HG03175 (cell line): ENCODE measurements around the gene RAP1GAP2.
"Not testable (repeated sequence)": the region's sequence is repeated elsewhere in the genome, so short reads cannot be mapped to it uniquely, and the experiment has no call there.

Experiments
- ATAC-seq: cut with Tn5 transposase; IDR thresholded peaks from one replicate; pipeline ENCODE4 v1.9.1; 2021; ENCODE audit warnings: mild to moderate bottlenecking, moderate library complexity; ENCODE audit not compliant: unreplicated experiment

Gene RAP1GAP2

DNA sequence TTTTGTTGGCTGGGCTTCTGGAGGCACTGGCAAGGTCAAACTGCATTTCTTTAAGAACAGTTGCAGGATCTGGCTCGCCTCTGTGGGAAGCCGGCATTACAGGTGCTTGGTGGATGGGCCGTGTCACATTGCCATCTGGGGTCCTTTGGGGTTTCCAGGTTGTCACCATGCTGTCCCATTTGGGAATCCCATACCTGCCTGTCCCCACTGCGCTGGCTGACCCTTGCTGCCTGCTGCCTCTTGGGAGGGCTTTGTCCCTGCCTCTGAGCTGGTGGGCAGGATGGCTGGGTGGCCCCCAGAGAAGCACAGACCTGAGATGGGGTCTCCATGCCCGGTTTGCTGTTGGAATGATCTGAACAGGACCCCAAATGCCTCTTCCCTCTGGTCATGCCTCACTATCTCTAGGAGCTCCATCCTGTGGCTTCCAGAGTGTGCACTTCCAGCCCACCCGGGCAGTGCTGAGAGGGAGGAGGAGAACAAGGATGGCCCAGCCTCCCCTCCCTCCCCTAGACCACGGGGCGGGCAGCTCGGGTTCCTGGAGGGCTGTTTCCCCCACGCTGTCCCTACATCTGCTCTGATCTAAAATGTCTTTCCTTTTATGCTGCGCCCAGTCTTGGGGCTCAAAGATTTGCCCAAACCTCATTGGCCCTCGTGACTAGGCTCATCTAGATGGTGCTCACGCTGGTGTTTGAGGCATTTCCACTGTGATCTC lies 239.2 kb downstream of the RAP1GAP2 start:
- ATAC-seq, result no peak

DNA sequence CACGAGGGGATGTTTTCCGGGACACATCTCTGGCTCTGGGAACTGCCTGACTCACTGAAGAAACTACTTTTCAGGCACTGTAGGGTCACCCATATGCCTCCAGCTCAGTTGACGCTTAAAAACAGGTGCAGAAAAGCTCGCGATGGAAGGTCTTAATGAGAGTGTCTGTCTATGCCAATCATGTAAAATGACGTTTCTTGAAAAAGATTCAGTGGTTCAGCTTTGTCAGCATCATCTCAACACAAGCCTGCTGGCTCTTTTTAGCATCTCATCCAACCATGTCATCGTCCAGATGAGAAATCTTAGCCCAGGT lies 239.7 kb downstream of the RAP1GAP2 start:
- no peak for ATAC-seq

DNA sequence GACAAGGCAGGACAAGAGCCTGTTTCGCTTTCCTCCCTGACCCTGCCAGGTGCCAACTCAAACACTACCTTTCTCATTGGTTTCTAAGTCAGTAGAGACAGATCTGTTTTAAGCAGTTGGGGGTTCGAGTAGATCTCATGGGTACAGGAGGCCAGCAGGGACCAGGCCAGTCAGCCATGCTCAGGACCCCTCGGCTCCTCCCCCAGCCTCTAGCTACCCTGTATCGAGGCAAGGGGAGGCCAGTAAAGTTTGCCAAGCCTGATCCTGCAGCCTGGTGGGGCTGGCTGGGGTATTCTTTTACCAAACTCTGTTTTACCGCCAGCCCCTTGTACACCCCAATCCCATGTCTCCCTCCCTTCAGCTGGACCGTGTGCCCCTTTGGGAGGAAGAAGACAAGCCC lies 240.6 kb downstream of the RAP1GAP2 start:
- ATAC-seq, result no peak

DNA sequence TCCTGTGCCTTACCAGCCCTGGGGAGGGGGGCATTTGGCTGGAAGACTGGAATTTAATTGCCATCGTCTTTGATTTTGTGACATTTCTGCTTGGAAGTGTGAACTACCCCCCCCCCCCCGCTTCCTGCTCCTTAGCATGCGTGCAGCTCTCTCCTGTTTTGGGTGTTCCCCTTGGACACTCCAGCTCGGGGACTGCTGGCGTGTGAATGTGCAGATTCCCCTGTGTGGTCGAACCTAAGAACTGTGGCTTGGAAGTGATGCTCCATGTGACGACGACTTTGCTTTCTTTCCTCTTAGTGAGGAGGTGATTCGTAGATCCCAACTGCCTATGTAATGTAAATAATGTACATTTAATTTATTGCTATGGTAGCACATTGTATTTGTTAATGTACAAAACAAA lies 241.0 kb downstream of the RAP1GAP2 start:
- no peak for ATAC-seq

DNA sequence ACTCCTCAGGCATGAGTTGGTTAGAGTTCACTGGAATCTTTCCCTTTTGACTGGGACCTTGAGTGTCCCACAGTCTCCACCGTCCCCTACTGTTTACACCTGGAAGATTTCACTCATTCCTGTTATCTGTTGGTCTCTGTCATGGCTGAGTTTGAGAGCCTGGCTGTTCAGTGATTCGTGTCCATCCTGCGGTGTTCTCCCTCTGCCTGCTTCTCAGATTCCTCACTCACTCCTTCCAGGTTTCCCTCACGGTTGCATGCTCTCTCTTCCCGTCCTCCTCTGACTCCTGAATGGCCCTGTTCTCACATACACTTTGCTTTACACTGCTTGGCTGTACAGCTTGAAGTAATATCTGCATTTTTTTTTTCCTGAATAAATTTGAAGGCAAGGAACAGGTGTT lies 242.7 kb downstream of the RAP1GAP2 start:
- no peak for ATAC-seq

DNA sequence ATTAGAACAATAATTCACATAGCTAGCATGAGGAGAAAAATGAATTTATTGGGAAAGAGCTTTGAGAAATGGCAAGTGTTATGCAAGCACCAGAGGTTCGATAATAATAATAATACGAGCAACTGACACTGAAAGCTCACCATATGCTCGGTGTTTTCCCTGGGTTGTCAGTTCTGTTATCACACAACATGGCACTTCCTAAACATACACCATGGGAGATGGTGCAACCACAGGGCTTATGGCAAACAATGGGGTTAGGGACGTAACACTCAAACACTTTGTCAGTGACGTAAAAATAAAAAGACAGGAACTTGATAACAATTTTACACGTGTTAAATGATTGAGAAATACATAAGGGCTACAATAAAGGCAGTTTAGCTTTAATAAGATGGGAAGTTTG lies 243.5 kb downstream of the RAP1GAP2 start:
- ATAC-seq, result no peak

DNA sequence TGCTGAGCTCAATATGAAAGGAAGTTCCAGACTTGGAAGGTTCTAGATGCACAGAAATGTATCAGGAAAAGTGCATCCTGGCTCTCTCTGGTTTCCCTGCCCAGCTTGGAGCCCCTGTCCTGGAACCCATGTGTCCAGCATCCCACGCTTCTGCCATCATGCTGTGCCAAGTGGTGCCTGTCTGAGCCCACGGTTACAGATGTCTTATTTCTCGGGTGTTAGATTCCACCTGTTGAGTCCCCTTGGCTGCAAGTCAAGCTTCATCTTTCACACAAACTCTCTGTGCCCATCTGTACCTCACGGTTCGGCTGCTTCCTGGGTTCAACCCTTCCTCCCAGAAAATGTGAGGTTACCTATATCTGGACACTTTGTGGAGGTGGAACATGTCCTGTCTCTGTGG lies 244.6 kb downstream of the RAP1GAP2 start:
- ATAC-seq, result no peak

DNA sequence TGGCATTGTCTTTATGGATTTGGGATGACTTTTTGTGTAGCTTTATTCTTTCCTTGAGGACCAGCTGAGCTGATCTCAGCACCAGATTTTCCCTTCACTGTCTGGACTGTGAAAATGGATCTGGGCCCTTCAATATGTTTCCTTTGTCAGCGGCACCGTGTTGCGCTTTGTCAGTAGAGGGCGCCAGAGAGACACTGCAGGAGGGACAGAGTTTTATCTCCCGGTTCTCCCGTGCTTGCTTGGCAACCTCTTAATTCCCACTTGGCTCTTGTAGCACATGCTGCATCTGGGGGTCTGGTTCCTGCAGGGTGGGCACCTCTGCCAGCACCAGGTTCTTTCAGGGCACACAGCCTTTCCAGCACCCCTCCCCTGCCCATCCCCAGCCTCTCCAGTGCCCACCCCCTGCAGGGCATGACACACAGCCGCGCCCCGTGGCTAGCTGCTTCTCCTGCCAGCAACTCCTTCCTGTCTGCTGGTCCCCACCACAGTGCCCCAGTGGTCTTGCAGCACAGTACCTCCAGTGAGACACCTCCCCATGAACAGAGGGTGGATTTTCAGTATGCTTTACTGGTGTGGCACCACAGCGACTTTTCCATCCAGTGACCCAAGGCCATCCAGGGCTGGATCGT lies 247.6 kb downstream of the RAP1GAP2 start:
- no peak for ATAC-seq

DNA sequence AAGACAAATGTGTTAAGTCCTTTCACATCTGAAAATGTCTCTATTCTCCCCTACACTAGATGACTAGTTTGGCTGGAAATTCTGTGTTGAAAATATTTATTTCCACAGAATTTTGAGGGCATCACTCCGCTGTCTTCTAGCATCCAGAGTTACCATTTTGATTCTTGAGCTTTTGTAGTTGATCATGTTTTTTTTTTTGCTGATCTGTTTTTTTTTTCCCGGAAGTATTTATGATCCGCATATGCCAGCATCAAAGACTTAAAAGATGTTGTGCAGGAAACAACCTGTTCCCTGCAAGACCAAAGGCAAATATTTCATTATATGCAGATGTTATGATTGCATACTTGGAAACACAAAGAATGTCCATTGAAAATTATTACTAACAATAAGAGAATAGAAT lies 250.5 kb downstream of the RAP1GAP2 start:
- ATAC-seq, result no peak

DNA sequence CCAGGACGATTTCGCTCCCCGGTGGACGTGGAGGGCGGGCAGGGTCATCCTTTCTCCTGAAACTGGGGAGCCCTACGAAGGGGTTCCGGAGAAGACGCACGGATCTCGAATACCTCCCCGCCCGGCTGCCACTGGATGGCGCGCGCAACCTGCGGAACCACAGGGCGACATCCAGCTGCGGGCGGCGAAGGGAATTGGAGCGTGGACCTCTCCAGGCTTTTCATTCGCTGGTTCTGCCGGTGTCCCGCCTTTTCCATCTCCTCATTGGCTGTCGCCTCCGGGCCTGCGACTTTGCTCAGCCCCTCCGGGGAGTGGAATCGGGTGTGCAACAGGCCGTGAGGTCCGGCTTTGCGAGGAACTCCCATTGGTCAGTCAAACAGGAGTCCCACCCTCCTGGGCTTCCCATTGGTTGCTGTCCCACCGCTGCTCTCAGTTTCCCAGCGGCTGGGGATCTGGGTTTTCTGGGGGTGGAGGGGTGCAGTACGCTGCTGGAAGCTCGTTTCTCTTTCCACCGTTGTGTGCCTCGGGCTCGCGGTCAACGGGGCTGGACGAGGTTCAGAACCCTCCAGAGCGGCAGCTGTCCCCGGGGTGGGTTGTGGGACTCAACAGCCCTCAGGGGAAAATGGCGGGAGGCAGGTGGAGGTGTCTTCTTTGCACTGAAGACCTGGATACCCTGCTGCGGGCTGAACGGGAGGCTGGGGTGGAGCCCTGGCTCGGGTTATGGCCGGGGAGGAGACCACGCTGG lies 252.7 kb downstream of the RAP1GAP2 start:
- peak; percentile 95 for ATAC-seq

DNA sequence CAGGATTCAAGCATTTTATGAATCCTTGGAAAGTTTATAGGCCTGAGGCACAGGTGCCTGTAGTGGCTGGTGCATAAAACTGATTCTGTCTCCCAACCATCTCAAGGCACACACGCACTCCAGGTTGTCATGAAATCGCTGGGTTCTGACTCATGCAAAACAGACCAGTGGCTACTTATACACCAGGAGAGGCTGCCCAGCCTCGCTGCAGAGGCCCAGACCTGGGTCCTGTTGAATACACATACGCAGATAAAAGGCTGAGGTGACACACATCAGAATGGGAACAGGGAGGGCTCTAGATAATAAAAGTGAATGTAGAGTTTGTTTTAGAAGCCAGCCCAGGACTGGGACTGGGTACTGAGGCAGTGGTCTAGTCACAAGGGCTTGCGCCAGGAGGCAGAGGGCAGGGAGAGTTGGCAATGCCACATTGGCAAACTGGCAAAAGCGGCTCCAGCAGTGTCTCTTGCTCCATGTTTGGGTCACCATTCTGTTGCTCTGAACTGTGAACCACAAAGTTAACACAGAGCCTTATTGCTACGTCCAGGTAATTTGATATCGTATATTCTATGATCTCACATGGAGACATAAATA lies 253.6 kb downstream of the RAP1GAP2 start:
- no peak for ATAC-seq

DNA sequence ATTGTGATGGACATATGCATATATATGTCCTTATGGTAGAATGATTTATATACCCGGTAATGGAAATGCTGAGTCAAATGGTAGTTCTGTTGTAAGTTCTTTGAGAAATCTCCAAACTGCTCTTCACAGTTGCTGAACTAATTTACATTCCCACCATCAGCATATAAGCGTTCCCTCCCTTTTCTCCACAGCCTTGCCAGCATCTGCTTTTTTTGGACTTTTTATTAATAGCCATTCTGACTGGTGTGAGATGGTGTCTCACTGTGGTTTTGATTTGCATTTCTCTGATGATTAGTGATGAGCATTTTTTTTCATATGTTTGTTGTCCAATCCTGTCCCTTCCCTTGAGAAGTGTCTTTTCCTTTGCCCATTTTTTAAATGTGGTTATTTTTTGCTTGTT lies 258.6 kb downstream of the RAP1GAP2 start:
- ATAC-seq, result not testable (repeated sequence)

DNA sequence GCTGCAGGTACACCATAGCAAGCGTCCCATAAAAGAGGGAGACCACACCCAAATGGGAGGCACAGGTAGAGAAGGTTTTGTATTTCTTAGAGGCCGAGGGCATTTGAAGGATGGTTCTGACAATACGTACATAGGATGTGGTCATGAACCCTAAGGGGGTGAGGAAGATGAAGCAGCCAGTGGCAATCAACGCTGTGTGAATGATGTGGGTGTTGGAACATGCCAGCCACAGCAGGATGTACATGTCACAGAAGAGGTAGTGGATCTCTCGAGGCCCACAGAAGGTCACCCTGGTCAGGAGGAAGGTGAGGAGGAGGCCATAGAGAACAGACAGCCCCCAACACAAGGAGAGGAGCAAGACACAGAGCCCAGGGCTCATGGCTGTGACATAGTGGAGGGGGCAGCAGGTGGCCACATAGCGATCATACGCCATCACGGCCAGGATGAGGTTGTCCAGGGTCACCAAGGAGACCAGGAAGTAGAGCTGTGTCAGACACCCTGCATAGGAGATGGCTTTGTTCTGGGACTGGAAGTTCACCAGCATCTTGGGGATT lies 266.7 kb downstream of the RAP1GAP2 start:
- ATAC-seq, result not testable (repeated sequence)

DNA sequence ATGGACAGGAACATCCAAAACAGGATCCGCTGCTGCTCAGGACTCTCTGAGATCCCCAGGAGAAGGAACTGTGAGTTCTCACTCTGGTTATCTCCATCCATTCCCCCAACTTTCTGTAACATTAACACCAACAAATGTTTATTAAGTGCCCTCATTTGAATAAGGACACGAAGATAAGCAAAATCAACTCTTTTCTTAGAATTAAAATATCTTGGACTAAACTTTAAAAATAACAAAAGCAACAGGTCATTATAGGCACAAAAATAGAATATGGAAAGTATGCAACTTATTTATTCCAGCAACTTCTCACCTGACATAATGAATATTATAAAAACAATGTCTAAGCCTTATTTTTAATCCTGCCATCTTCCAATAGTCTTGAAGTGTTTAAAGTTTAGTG lies 267.3 kb downstream of the RAP1GAP2 start, which contains the start of gene OR1D5:
TSS of gene OR1D5 (minus strand) at position 101 of the 400 bp plus-strand sequence. CDS start at position 101, 0 bp downstream.
- not testable (repeated sequence) for ATAC-seq

DNA sequence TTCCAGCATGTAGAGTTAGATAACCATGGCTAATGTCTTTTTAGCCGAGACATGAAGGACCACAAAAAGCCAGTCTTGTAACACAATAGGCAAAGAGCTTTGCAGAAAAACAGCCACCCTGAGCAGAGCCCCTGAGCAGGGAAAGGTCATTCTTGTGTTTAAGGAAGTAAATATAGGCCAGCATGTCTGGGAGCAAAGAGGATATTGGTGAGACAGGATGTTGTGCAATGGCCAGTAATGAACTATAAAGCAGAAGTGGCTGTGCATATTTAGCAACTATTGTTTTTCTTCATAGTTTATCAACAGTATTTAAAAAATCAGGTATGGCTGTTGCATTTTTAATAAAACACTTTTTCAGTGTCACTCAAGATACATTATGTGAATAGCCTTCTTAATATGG lies 269.0 kb downstream of the RAP1GAP2 start:
- not testable (repeated sequence) for ATAC-seq

DNA sequence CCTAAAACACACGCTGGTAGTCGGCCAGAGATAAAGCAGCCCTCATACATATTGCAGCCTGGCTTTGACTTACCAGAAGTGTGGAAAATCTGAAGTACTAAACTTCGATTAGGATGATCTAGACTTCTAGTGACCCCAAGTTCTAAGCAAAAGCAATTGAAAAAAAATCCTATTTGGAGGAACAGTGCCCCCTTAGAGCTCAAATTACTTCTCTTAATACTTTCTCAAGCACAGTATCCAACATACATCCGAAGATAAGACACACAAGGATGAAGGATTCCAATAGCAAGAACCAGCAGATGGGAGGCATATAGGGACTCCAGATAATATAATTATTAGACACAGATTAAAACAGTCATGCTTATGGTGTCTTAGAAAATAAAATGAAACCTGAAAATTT lies 277.6 kb downstream of the RAP1GAP2 start:
- not testable (repeated sequence) for ATAC-seq
